NOMO-1 (cell line): Measurements from ENCODE around the gene PARP4.
"Not testable (repeated sequence)": the region's sequence is repeated elsewhere in the genome, so short reads cannot be mapped to it uniquely, and the experiment has no call there.

ENCODE experiments used
- DNase-seq, 2 experiments: peaks; one replicate each; lab custom pipeline; 2025; ENCODE audit not compliant: unreplicated experiment in 2 of 2; lab: John Stamatoyannopoulos, UW

Gene PARP4

GRCh38 chr13:24454056-24454455, 58.5 kb downstream of the PARP4 start:
- DNase-seq: no peak

GRCh38 chr13:24452044-24452443, 60.5 kb downstream of the PARP4 start:
- no peak for DNase-seq

GRCh38 chr13:24450530-24450929, 62.0 kb downstream of the PARP4 start:
- no peak for DNase-seq

GRCh38 chr13:24444851-24445250, 67.7 kb downstream of the PARP4 start:
- DNase-seq: not testable (repeated sequence)

GRCh38 chr13:24443366-24443765, 69.2 kb downstream of the PARP4 start:
- no peak for DNase-seq

GRCh38 chr13:24426045-24426444, 86.5 kb downstream of the PARP4 start:
- DNase-seq: not testable (repeated sequence)

- not testable (repeated sequence) for DNase-seq
Measured at GRCh38 chr13:24419668-24420067, 92.9 kb downstream of the PARP4 start.

GRCh38 chr13:24407844-24408243, 104.7 kb downstream of the PARP4 start:
- peak in 1 of 2 experiments; percentile 0 for DNase-seq

GRCh38 chr13:24406524-24406923, 106.1 kb downstream of the PARP4 start:
- DNase-seq: no peak

GRCh38 chr13:24396821-24397220, 115.8 kb downstream of the PARP4 start:
- DNase-seq: no peak

GRCh38 chr13:24392972-24393371, 119.6 kb downstream of the PARP4 start:
- DNase-seq: no peak

GRCh38 chr13:24391771-24392683, 120.6 kb downstream of the PARP4 start:
- not testable (repeated sequence) for DNase-seq

- DNase-seq: not testable (repeated sequence)
Measured at GRCh38 chr13:24390795-24391194, 121.8 kb downstream of the PARP4 start.

- DNase-seq: no peak
Measured at GRCh38 chr13:24389506-24389905, 123.1 kb downstream of the PARP4 start.

GRCh38 chr13:24388743-24389142, 123.8 kb downstream of the PARP4 start:
- DNase-seq: not testable (repeated sequence)

GRCh38 chr13:24386816-24387708, 125.5 kb downstream of the PARP4 start:
- no peak for DNase-seq

GRCh38 chr13:24385902-24386301, 126.7 kb downstream of the PARP4 start:
- DNase-seq: no peak

- DNase-seq: not testable (repeated sequence)
Measured at GRCh38 chr13:24384946-24385345, 127.6 kb downstream of the PARP4 start.

GRCh38 chr13:24384091-24384490, 128.5 kb downstream of the PARP4 start:
- not testable (repeated sequence) for DNase-seq

GRCh38 chr13:24381541-24382265, 130.9 kb downstream of the PARP4 start:
- DNase-seq: no peak

GRCh38 chr13:24380881-24381280, 131.7 kb downstream of the PARP4 start:
- DNase-seq: not testable (repeated sequence)
